Myocyte (in vitro differentiated cells): ENCODE data around the gene FTO. TPM values are rescaled to one million over a fixed set of nuclear protein-coding genes. Genes with fewer than 3 reads are reported as not detected.
A peak's percentile ranks its signal among the peaks of the same experiment; 100 is the strongest.

Source experiments
- DNase-seq: peaks from one replicate; pipeline ENCODE4 v3.0.0-alpha.2; 2012; ENCODE audit warnings: low read depth
- total RNA-seq: library from RNA; depleted of rRNA; stranded (reverse); fragments of >200 nt; gene quantifications from 2 replicates; pipeline ENCODE4 v1.2.3, GENCODE V29; 2014

FTO gene
- total RNA-seq, 1 donor from 2014 or later, result 121 TPM

GRCh38 chr16:53895433-53895832 is 191.5 kb downstream of the FTO start:
- no peak for DNase-seq

- DNase-seq, result no peak
Observed at GRCh38 chr16:53895851-53896250, 191.9 kb downstream of the FTO start.

- DNase-seq, result no peak
Observed at GRCh38 chr16:53896722-53897121, 192.8 kb downstream of the FTO start.

GRCh38 chr16:53898993-53899392 is 195.0 kb downstream of the FTO start:
- DNase-seq, result no peak

GRCh38 chr16:53899431-53899830 is 195.5 kb downstream of the FTO start:
- DNase-seq, result no peak

- DNase-seq, result no peak
Observed at GRCh38 chr16:53900667-53901066, 196.7 kb downstream of the FTO start.

- no peak for DNase-seq
Observed at GRCh38 chr16:53901408-53901807, 197.5 kb downstream of the FTO start.

- DNase-seq, result no peak
Observed at GRCh38 chr16:53904533-53904932, 200.6 kb downstream of the FTO start.

GRCh38 chr16:53905028-53905427 is 201.1 kb downstream of the FTO start:
- no peak for DNase-seq

GRCh38 chr16:53908731-53909130 is 204.8 kb downstream of the FTO start:
- DNase-seq, result no peak

GRCh38 chr16:53910990-53911389 is 207.0 kb downstream of the FTO start:
- no peak for DNase-seq

GRCh38 chr16:53911513-53911912 is 207.6 kb downstream of the FTO start:
- DNase-seq, result no peak

GRCh38 chr16:53912155-53912554 is 208.2 kb downstream of the FTO start:
- DNase-seq, result no peak

GRCh38 chr16:53913099-53913870 is 209.3 kb downstream of the FTO start:
- DNase-seq, result peak; percentile 81

GRCh38 chr16:53913920-53914319 is 210.0 kb downstream of the FTO start:
- DNase-seq, result no peak

GRCh38 chr16:53914736-53915135 is 210.8 kb downstream of the FTO start:
- DNase-seq, result no peak

- peak; percentile 91 for DNase-seq
Observed at GRCh38 chr16:53915452-53916160, 211.7 kb downstream of the FTO start.

- no peak for DNase-seq
Observed at GRCh38 chr16:53920988-53921387, 217.0 kb downstream of the FTO start.

GRCh38 chr16:53922067-53922806 is 218.3 kb downstream of the FTO start:
- DNase-seq, result no peak

GRCh38 chr16:53922807-53923571 is 219.0 kb downstream of the FTO start:
- DNase-seq, result no peak
